DND-41 (cell line): ENCODE measurements around the gene SLC25A39.
A peak's percentile ranks its signal among the peaks of the same experiment; 100 is the strongest.

Experiments
- ATAC-seq: fragments of 200-7000 bp; cut with Tn5 transposase; 3 replicates; pipeline ENCODE4 v1.9.1; 2021; ENCODE audit warnings: low read depth; ENCODE audit not compliant: insufficient read depth
- DNase-seq: peaks from one replicate; pipeline ENCODE4 v3.0.0-alpha.2; 2020
- H2AFZ ChIP-seq: 2 replicates; pipeline ENCODE4 v1.6.0; 2012; ENCODE audit warnings: low read depth, low read length
- H3K27ac ChIP-seq: 2 replicates; pipeline ENCODE4 v1.5.1; 2012; ENCODE audit warnings: low read length, inconsistent platforms
- H3K27me3 ChIP-seq: fragments of 200-600 bp; sonication (generic); 2 replicates; pipeline ENCODE4 v1.6.0; 2012; ENCODE audit warnings: low read length, mild to moderate bottlenecking, inconsistent platforms; ENCODE audit not compliant: insufficient read depth, poor library complexity
- H3K36me3 ChIP-seq: 2 replicates; pipeline ENCODE4 v1.5.1; 2012; ENCODE audit warnings: low read length, inconsistent platforms; ENCODE audit not compliant: insufficient read depth
- H3K4me1 ChIP-seq: 2 replicates; pipeline ENCODE4 v1.5.1; 2012; ENCODE audit warnings: mild to moderate bottlenecking, low read length; ENCODE audit not compliant: insufficient read depth
- H3K4me2 ChIP-seq: 2 replicates; pipeline ENCODE4 v1.6.0; 2012; ENCODE audit warnings: mild to moderate bottlenecking, moderate library complexity, low read length, inconsistent platforms; ENCODE audit not compliant: insufficient read depth
- H3K4me3 ChIP-seq, 2 experiments: fragments of 200-600 bp in 1 of 2; shearing (Covaris generic) in 1 of 2; 2 replicates each; pipeline ENCODE4 v1.5.1; 2012 to 2016; ENCODE audit warnings: inconsistent platforms in 2 of 2, low read length in 2 of 2, mild to moderate bottlenecking in 2 of 2, low read depth in 1 of 2, moderate library complexity in 1 of 2
- H3K79me2 ChIP-seq: 2 replicates; pipeline ENCODE4 v1.6.0; 2012; ENCODE audit warnings: low read length, inconsistent platforms; ENCODE audit not compliant: insufficient read depth
- H3K9ac ChIP-seq: 2 replicates; pipeline ENCODE4 v1.6.0; 2012; ENCODE audit warnings: low read depth, mild to moderate bottlenecking, inconsistent platforms, low read length, moderate library complexity
- H3K9me3 ChIP-seq: 2 replicates; pipeline ENCODE4 v1.5.1; 2012; ENCODE audit warnings: low read length, moderate library complexity, mild to moderate bottlenecking, inconsistent platforms; ENCODE audit not compliant: insufficient read depth, severe bottlenecking
- H4K20me1 ChIP-seq: 2 replicates; pipeline ENCODE4 v1.6.0; 2012; ENCODE audit warnings: low read length; ENCODE audit not compliant: insufficient read depth
- CTCF ChIP-seq: IDR thresholded peaks from 2 replicates; pipeline ENCODE4 v1.5.1; 2012; ENCODE audit warnings: borderline replicate concordance, low read length, moderate library complexity, mild to moderate bottlenecking; ENCODE audit not compliant: poor library complexity, severe bottlenecking; ENCODE audit errors: extremely low read depth
- EZH2 ChIP-seq: IDR thresholded peaks from 3 replicates; pipeline ENCODE4 v1.6.1; 2012; ENCODE audit warnings: borderline replicate concordance, low read depth, mild to moderate bottlenecking, moderate library complexity, low read length, inconsistent platforms; ENCODE audit not compliant: severe bottlenecking

SLC25A39 gene

GRCh38 chr17:44351464-44351863 is 26.8 kb upstream of the SLC25A39 start:
- H3K36me3 ChIP-seq, result peaks cover 42% of the 10 kb centered on the region
- peaks cover 8% of the 10 kb centered on the region for H4K20me1 ChIP-seq
- no peak overlapping the region for H2AFZ ChIP-seq
- ATAC-seq (no peak), DNase-seq (no peak)
- H3K4me1 ChIP-seq, result no peaks in the 10 kb centered on the region; the same call in 1 of the 2 replicates
- H3K9me3 ChIP-seq, result no peaks in the 10 kb centered on the region
- no peaks in the 10 kb centered on the region for H3K79me2 ChIP-seq
- H3K27ac ChIP-seq, result no peak overlapping the region
- H3K4me2 ChIP-seq, result no peak overlapping the region
- H3K9ac ChIP-seq, result no peak overlapping the region
- H3K27me3 ChIP-seq, result no peaks in the 10 kb centered on the region
- TF ChIP-seq CTCF (no peak), EZH2 (no peak)
- H3K4me3 ChIP-seq, result no peak overlapping the region

- Histone ChIP-seq H4K20me1 (peaks cover 13% of the 10 kb centered on the region), H3K27me3 (no peaks in the 10 kb centered on the region), H3K4me3 (no peak overlapping the region), H3K36me3 (peaks cover 40% of the 10 kb centered on the region), H3K79me2 (peaks cover 6% of the 10 kb centered on the region), H3K9ac (no peak overlapping the region), H2AFZ (no peak overlapping the region), H3K4me2 (no peak overlapping the region), H3K9me3 (no peaks in the 10 kb centered on the region), H3K27ac (no peak overlapping the region), H3K4me1 (peaks cover 7% of the 10 kb centered on the region)
- ATAC-seq (peak; percentile 97), DNase-seq (peak; percentile 79)
- no peak for TF ChIP-seq EZH2
- peak; percentile 93 for TF ChIP-seq CTCF
Measured at GRCh38 chr17:44350733-44351226, 26.2 kb upstream of the SLC25A39 start.

- Histone ChIP-seq H3K4me2 (no peak overlapping the region), H3K79me2 (peaks cover 11% of the 10 kb centered on the region), H3K4me1 (peaks cover 15% of the 10 kb centered on the region), H3K9me3 (no peaks in the 10 kb centered on the region), H2AFZ (no peak overlapping the region), H3K27me3 (no peaks in the 10 kb centered on the region), H3K36me3 (peaks cover 38% of the 10 kb centered on the region), H4K20me1 (peaks cover 13% of the 10 kb centered on the region), H3K9ac (no peak overlapping the region), H3K27ac (no peak overlapping the region), H3K4me3 (no peak overlapping the region)
- TF ChIP-seq EZH2 (no peak), CTCF (no peak)
- no peak for DNase-seq
- no peak for ATAC-seq
Measured at GRCh38 chr17:44349553-44350070, 25.0 kb upstream of the SLC25A39 start.

GRCh38 chr17:44348988-44349364 is 24.4 kb upstream of the SLC25A39 start:
- H3K4me1 ChIP-seq, result peaks cover 21% of the 10 kb centered on the region
- no peak overlapping the region for H3K9ac ChIP-seq

More at GRCh38 chr17:44348988-44349364, 24.4 kb upstream of the SLC25A39 start:
- Histone ChIP-seq H3K4me2 (no peak overlapping the region), H4K20me1 (peaks cover 13% of the 10 kb centered on the region), H3K4me3 (no peak overlapping the region), H3K36me3 (peaks cover 38% of the 10 kb centered on the region), H3K27ac (no peak overlapping the region), H3K27me3 (no peaks in the 10 kb centered on the region), H3K9me3 (no peaks in the 10 kb centered on the region), H3K79me2 (peaks cover 11% of the 10 kb centered on the region), H2AFZ (no peak overlapping the region)
- no peak for TF ChIP-seq EZH2
- no peak for TF ChIP-seq CTCF
- ATAC-seq (no peak), DNase-seq (no peak)
